DND-41 (cell line): ENCODE results near the gene TULP4.

Experiments
- ATAC-seq: fragments of 200-7000 bp; cut with Tn5 transposase; 3 replicates; pipeline ENCODE4 v1.9.1; 2021; ENCODE audit warnings: low read depth; ENCODE audit not compliant: insufficient read depth
- DNase-seq: peaks from one replicate; pipeline ENCODE4 v3.0.0-alpha.2; 2020
- H2AFZ ChIP-seq: 2 replicates; pipeline ENCODE4 v1.6.0; 2012; ENCODE audit warnings: low read depth, low read length
- H3K27ac ChIP-seq: 2 replicates; pipeline ENCODE4 v1.5.1; 2012; ENCODE audit warnings: low read length, inconsistent platforms
- H3K27me3 ChIP-seq: fragments of 200-600 bp; sonication (generic); 2 replicates; pipeline ENCODE4 v1.6.0; 2012; ENCODE audit warnings: low read length, mild to moderate bottlenecking, inconsistent platforms; ENCODE audit not compliant: insufficient read depth, poor library complexity
- H3K36me3 ChIP-seq: 2 replicates; pipeline ENCODE4 v1.5.1; 2012; ENCODE audit warnings: low read length, inconsistent platforms; ENCODE audit not compliant: insufficient read depth
- H3K4me1 ChIP-seq: 2 replicates; pipeline ENCODE4 v1.5.1; 2012; ENCODE audit warnings: mild to moderate bottlenecking, low read length; ENCODE audit not compliant: insufficient read depth
- H3K4me2 ChIP-seq: 2 replicates; pipeline ENCODE4 v1.6.0; 2012; ENCODE audit warnings: mild to moderate bottlenecking, moderate library complexity, low read length, inconsistent platforms; ENCODE audit not compliant: insufficient read depth
- H3K4me3 ChIP-seq, 2 experiments: fragments of 200-600 bp in 1 of 2; shearing (Covaris generic) in 1 of 2; 2 replicates each; pipeline ENCODE4 v1.5.1; 2012 to 2016; ENCODE audit warnings: inconsistent platforms in 2 of 2, low read length in 2 of 2, mild to moderate bottlenecking in 2 of 2, low read depth in 1 of 2, moderate library complexity in 1 of 2
- H3K79me2 ChIP-seq: 2 replicates; pipeline ENCODE4 v1.6.0; 2012; ENCODE audit warnings: low read length, inconsistent platforms; ENCODE audit not compliant: insufficient read depth
- H3K9ac ChIP-seq: 2 replicates; pipeline ENCODE4 v1.6.0; 2012; ENCODE audit warnings: low read depth, mild to moderate bottlenecking, inconsistent platforms, low read length, moderate library complexity
- H3K9me3 ChIP-seq: 2 replicates; pipeline ENCODE4 v1.5.1; 2012; ENCODE audit warnings: low read length, moderate library complexity, mild to moderate bottlenecking, inconsistent platforms; ENCODE audit not compliant: insufficient read depth, severe bottlenecking
- H4K20me1 ChIP-seq: 2 replicates; pipeline ENCODE4 v1.6.0; 2012; ENCODE audit warnings: low read length; ENCODE audit not compliant: insufficient read depth
- CTCF ChIP-seq: IDR thresholded peaks from 2 replicates; pipeline ENCODE4 v1.5.1; 2012; ENCODE audit warnings: borderline replicate concordance, low read length, moderate library complexity, mild to moderate bottlenecking; ENCODE audit not compliant: poor library complexity, severe bottlenecking; ENCODE audit errors: extremely low read depth
- EZH2 ChIP-seq: IDR thresholded peaks from 3 replicates; pipeline ENCODE4 v1.6.1; 2012; ENCODE audit warnings: borderline replicate concordance, low read depth, mild to moderate bottlenecking, moderate library complexity, low read length, inconsistent platforms; ENCODE audit not compliant: severe bottlenecking

Gene TULP4

GRCh38 chr6:158498362-158498761 lies 186.1 kb downstream of the TULP4 start:
- ATAC-seq (no peak), DNase-seq (no peak)
- H3K9ac ChIP-seq, result no peak overlapping the region
- no peaks in the 10 kb centered on the region for H3K4me1 ChIP-seq
- no peak for TF ChIP-seq EZH2
- TF ChIP-seq CTCF, result no peak
- no peaks in the 10 kb centered on the region for H3K9me3 ChIP-seq
- H3K79me2 ChIP-seq, result no peaks in the 10 kb centered on the region
- H3K27ac ChIP-seq, result no peak overlapping the region
- peaks cover 59% of the 10 kb centered on the region for H3K36me3 ChIP-seq
- H3K4me3 ChIP-seq, result no peak overlapping the region
- H2AFZ ChIP-seq, result no peak overlapping the region
- H3K4me2 ChIP-seq, result no peak overlapping the region
- H4K20me1 ChIP-seq, result no peaks in the 10 kb centered on the region
- no peaks in the 10 kb centered on the region for H3K27me3 ChIP-seq

- Histone ChIP-seq H3K27ac (no peak overlapping the region), H4K20me1 (no peaks in the 10 kb centered on the region), H3K9me3 (no peaks in the 10 kb centered on the region), H3K4me1 (no peaks in the 10 kb centered on the region), H3K4me2 (no peak overlapping the region), H3K79me2 (no peaks in the 10 kb centered on the region), H3K4me3 (no peak overlapping the region), H3K27me3 (no peaks in the 10 kb centered on the region), H3K9ac (no peak overlapping the region), H2AFZ (no peak overlapping the region), H3K36me3 (peaks cover 48% of the 10 kb centered on the region)
- DNase-seq (no peak), ATAC-seq (no peak)
- TF ChIP-seq CTCF (no peak), EZH2 (no peak)
Observed at GRCh38 chr6:158499601-158500000, 187.3 kb downstream of the TULP4 start.

GRCh38 chr6:158500016-158500735 lies 187.9 kb downstream of the TULP4 start:
- Histone ChIP-seq H4K20me1 (no peaks in the 10 kb centered on the region), H3K4me3 (no peak overlapping the region), H3K4me1 (no peaks in the 10 kb centered on the region), H3K79me2 (no peaks in the 10 kb centered on the region), H2AFZ (no peak overlapping the region), H3K9me3 (no peaks in the 10 kb centered on the region), H3K9ac (no peak overlapping the region), H3K27ac (no peak overlapping the region), H3K36me3 (peaks cover 52% of the 10 kb centered on the region), H3K27me3 (no peaks in the 10 kb centered on the region), H3K4me2 (no peak overlapping the region)
- ATAC-seq (no peak), DNase-seq (no peak)
- no peak for TF ChIP-seq CTCF
- TF ChIP-seq EZH2, result no peak
